ENCODE data around the gene ANO1.

ANO1 gene

DNA sequence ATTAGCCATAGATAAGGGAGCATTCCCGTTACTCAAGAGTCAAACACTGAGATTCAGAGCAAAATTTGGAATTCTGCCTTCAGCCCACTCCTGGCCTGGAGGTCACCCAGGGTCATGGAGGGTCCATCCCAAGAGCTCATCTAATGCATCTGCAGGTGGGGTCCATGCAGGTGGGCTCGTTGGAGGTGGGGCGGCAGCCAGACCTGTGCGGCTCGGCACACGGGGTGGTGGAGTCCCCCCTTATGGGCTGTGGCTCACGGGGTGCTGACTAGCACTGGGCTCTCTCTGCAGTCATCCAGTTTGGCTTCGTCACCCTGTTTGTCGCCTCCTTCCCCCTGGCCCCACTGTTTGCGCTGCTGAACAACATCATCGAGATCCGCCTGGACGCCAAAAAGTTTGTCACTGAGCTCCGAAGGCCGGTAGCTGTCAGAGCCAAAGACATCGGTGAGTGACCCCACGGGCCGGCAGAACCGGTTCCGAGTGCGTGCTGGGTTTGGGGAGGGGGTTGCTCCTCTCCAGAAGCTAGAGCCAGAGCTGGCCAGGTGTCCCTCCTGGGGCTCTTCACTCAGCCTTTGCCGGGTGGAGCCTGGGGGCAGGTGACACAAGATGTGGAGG is 92.6 kb downstream of the ANO1 start:
- TF ChIP-seq FOXP2 (optimal IDR thresholded peaks at IDR 0.05; ENCODE audit: control extremely low read depth, extremely low read length, insufficient read depth) (no peak), POLR2AphosphoS5 (IDR thresholded peaks at IDR 0.05; ENCODE audit: borderline replicate concordance, low read depth, low read length) (no peak), EZH2 (IDR thresholded peaks at IDR 0.05) (no peak)
- Histone ChIP-seq H3K9me3 (ENCODE audit: low read depth, low read length) (no peaks in the 10 kb centered on the region), H3K36me3 (ENCODE audit: insufficient read depth, low read length) (no peaks in the 10 kb centered on the region), H3K9ac (ENCODE audit: insufficient read length) (no peak overlapping the region), H3K27ac (no peak overlapping the region), H3K4me3 (no peak overlapping the region)
- no peak for DNase-seq (ENCODE audit: low read depth, low spot score)

DNA sequence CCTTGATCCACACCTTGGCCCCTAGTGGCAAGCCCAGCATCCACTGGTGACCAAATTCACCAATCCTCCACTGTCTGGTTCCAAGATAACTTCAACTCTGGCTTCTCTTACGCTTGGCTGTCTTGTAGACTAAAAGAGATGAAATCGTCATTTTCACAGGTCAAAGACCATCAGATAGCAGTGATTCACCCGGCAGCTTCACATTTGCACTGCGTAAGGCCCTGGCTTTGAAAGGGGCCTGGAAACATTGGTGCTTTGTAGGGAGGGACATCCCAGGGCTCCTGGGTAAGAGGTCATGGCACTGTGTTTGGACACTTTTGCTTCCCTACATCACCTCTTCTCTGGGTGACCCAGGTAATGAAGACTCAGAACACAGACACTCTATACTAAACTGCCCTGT is 94.9 kb downstream of the ANO1 start:
- H3K9me3 ChIP-seq (ENCODE audit: low read depth, low read length) = no peaks in the 10 kb centered on the region
- no peak overlapping the region for H3K9ac ChIP-seq (ENCODE audit: insufficient read length)
- TF ChIP-seq POLR2AphosphoS5 (IDR thresholded peaks at IDR 0.05; ENCODE audit: borderline replicate concordance, low read depth, low read length) (no peak), EZH2 (IDR thresholded peaks at IDR 0.05) (no peak), FOXP2 (optimal IDR thresholded peaks at IDR 0.05; ENCODE audit: control extremely low read depth, extremely low read length, insufficient read depth) (no peak)
- no peak for DNase-seq (ENCODE audit: low read depth, low spot score)
- no peak overlapping the region for H3K4me3 ChIP-seq
- H3K27ac ChIP-seq = no peak overlapping the region
- H3K36me3 ChIP-seq (ENCODE audit: insufficient read depth, low read length) = no peaks in the 10 kb centered on the region

DNA sequence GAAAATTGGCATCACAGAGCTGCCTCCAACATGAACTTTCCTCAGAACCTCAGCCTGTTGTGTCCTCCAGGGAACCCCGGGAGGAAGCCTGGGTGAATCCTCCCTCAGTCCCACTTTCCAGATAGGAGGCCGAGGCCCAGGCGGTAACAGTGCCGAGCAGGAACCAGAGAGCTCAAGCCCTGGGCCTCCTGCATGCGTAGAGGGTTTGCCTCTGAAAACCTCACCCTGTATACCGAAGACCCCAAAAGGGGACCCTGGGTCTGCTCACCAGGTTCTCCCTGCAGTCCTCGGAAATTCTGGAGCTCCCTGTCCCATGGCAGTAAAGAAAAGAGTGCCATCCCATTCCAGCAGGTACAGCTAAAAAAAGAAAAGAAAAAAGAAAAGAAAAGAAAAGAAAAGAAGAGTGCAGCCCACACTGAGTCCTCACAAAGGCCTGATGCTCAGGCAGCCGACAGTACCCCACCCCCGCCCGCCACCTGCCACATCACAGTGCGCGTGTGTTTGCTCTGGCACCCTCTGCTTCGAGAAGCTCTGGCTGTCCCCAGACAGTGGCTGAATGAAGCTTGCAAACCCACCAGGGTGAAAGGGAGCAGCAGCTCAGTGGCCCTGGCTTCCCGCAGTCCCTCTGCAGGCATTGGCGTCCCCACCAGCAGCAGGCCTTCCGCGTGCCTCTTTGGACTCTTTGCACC is 96.6 kb downstream of the ANO1 start:
- TF ChIP-seq EZH2 (IDR thresholded peaks at IDR 0.05) (no peak), FOXP2 (optimal IDR thresholded peaks at IDR 0.05; ENCODE audit: control extremely low read depth, extremely low read length, insufficient read depth) (no peak), POLR2AphosphoS5 (IDR thresholded peaks at IDR 0.05; ENCODE audit: borderline replicate concordance, low read depth, low read length) (no peak)
- no peak overlapping the region for H3K27ac ChIP-seq

DNA sequence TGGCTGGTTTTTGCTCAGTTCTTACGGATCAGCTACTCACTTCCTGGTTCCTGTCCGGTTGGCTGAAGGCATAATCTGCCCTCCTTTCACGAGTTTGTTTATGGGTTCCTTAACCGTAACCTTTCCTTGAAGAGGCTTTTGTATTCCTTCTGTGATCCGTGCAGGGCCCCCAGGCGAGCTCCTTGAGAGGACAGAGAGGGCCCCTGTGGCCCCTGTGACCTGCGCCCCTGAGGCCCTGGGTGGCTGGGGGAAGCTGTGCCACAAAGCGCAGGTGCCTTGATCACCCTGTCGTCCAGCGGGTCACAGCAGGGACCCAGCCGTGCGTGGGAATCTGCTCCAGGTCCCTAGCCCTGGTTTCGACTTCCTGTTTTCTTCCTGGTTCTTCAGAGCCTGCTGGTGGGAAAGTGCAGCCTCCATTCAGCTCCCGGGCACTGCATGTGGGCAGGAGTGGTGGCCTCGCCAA is 97.2 kb downstream of the ANO1 start:
- no peak overlapping the region for H3K4me3 ChIP-seq
- TF ChIP-seq POLR2AphosphoS5 (IDR thresholded peaks at IDR 0.05; ENCODE audit: borderline replicate concordance, low read depth, low read length) = no peak
- no peak for TF ChIP-seq FOXP2 (optimal IDR thresholded peaks at IDR 0.05; ENCODE audit: control extremely low read depth, extremely low read length, insufficient read depth)
- no peak for TF ChIP-seq EZH2 (IDR thresholded peaks at IDR 0.05)
- H3K36me3 ChIP-seq (ENCODE audit: insufficient read depth, low read length) = no peaks in the 10 kb centered on the region
- H3K9ac ChIP-seq (ENCODE audit: insufficient read length) = no peak overlapping the region
- no peak for DNase-seq (ENCODE audit: low read depth, low spot score)
- no peaks in the 10 kb centered on the region for H3K9me3 ChIP-seq (ENCODE audit: low read depth, low read length)
- H3K27ac ChIP-seq = no peak overlapping the region

More for the DNA sequence above, 96.6 kb downstream of the ANO1 start:
- Histone ChIP-seq H3K9ac (ENCODE audit: insufficient read length) (no peak overlapping the region), H3K9me3 (ENCODE audit: low read depth, low read length) (no peaks in the 10 kb centered on the region), H3K4me3 (no peak overlapping the region), H3K36me3 (ENCODE audit: insufficient read depth, low read length) (no peaks in the 10 kb centered on the region)
- no peak for DNase-seq (ENCODE audit: low read depth, low spot score)

DNA sequence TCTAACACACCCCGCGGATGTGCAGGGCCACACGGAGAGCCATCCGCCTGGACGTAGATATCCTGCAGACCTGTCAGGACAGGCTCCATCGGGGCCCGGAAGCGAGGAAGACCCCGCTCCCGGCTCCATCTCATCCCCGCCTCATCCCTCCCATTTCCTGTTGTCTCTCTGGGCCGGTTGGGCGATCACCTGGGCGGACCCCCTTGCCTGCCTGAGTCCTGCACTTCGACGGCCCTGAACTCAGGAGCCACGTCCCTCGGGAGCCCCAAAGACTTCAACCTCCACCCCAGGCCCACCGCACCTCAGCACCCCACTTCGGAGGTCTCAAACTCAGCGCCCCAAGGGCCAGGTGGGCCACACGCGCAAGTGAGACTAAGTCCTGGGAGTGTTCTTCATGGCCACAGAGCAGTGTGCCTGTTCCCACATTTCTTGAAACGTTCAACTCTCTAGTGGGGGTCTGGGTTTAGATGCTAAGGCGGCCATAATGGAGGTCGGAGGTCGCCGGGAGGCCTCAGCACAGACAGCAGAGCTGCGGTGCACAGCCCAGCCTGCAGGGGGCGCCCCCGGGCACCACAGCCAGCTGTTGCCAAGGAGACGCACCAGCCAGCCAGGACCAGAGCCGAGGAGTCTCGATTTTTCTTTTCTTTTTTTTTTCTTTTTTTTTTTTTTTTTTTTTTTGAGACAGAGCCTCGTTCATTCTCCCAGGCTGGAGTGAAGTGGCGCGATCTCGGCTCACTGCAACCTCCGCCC is 99.0 kb downstream of the ANO1 start:
- no peak overlapping the region for H3K27ac ChIP-seq
- no peak overlapping the region for H3K4me3 ChIP-seq
- H3K9ac ChIP-seq (ENCODE audit: insufficient read length) = no peak overlapping the region
- TF ChIP-seq EZH2 (IDR thresholded peaks at IDR 0.05) (no peak), FOXP2 (optimal IDR thresholded peaks at IDR 0.05; ENCODE audit: control extremely low read depth, extremely low read length, insufficient read depth) (no peak), POLR2AphosphoS5 (IDR thresholded peaks at IDR 0.05; ENCODE audit: borderline replicate concordance, low read depth, low read length) (no peak)
- no peak for DNase-seq (ENCODE audit: low read depth, low spot score)
- H3K9me3 ChIP-seq (ENCODE audit: low read depth, low read length) = no peaks in the 10 kb centered on the region
- no peaks in the 10 kb centered on the region for H3K36me3 ChIP-seq (ENCODE audit: insufficient read depth, low read length)

DNA sequence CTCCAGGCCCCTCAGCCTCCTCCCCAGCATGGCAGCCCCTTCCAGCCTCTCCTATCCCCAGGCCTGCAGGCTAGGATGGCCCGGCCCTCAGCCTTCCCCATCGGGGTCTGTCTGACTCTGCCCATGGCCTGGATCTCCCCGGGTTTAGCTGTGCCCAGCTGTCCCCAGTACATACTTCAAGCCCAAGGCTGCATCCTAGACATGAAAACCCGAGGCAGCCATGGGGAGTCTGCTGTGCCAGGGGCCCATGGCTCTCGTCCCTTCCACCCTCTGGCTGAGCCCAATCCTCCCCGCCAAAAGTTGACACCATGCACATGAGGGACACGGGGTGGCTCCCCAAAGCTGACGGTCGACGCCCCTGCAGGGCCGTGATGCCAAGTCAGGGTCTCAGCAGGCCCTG is 102.8 kb downstream of the ANO1 start:
- DNase-seq (ENCODE audit: low read depth, low spot score) = no peak
- Histone ChIP-seq H3K9ac (ENCODE audit: insufficient read length) (no peak overlapping the region), H3K9me3 (ENCODE audit: low read depth, low read length) (no peaks in the 10 kb centered on the region), H3K27ac (no peak overlapping the region), H3K36me3 (ENCODE audit: insufficient read depth, low read length) (no peaks in the 10 kb centered on the region), H3K4me3 (no peak overlapping the region)
- TF ChIP-seq POLR2AphosphoS5 (IDR thresholded peaks at IDR 0.05; ENCODE audit: borderline replicate concordance, low read depth, low read length) = no peak
- no peak for TF ChIP-seq FOXP2 (optimal IDR thresholded peaks at IDR 0.05; ENCODE audit: control extremely low read depth, extremely low read length, insufficient read depth)
- no peak for TF ChIP-seq EZH2 (IDR thresholded peaks at IDR 0.05)

DNA sequence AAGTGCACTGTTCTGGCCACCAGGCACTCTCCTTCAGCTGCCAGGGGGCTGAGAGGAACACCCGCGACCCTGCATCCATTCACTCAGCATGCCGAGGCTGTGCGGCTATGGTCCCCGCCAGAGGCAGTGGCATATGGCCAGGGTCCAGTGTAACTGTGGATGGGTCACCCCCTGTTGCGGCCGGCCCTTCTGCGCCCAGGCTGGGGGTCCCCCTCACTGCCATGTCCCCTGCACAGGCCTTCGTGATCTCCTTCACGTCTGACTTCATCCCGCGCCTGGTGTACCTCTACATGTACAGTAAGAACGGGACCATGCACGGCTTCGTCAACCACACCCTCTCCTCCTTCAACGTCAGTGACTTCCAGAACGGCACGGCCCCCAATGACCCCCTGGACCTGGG is 104.1 kb downstream of the ANO1 start:
- no peak for TF ChIP-seq EZH2 (IDR thresholded peaks at IDR 0.05)
- Histone ChIP-seq H3K9ac (ENCODE audit: insufficient read length) (no peak overlapping the region), H3K9me3 (ENCODE audit: low read depth, low read length) (no peaks in the 10 kb centered on the region), H3K27ac (no peak overlapping the region), H3K36me3 (ENCODE audit: insufficient read depth, low read length) (no peaks in the 10 kb centered on the region), H3K4me3 (no peak overlapping the region)
- no peak for DNase-seq (ENCODE audit: low read depth, low spot score)

DNA sequence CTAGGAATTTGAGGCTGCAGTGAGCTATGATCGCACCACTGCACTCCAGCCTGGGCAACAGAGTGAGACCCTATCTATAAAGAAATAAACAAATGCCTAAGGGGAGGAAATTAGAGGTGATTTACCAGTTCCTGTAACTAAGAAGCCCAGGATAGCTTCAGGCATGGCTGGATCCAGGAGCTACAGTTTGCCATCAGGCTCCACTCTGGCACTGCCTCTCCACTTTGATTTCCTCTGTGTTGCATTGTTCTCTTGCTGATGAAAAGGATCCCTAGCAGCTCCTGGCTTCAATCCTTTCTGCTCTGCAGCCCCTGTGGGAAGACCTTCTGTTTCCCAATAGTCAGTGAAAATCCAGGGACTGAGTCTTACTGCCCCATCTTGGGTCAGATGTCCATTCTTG is 104.9 kb downstream of the ANO1 start:
- DNase-seq (ENCODE audit: low read depth, low spot score) = no peak
- no peaks in the 10 kb centered on the region for H3K36me3 ChIP-seq (ENCODE audit: insufficient read depth, low read length)
- H3K9ac ChIP-seq (ENCODE audit: insufficient read length) = no peak overlapping the region
- H3K4me3 ChIP-seq = no peak overlapping the region
- no peaks in the 10 kb centered on the region for H3K9me3 ChIP-seq (ENCODE audit: low read depth, low read length)
- H3K27ac ChIP-seq = no peak overlapping the region
- TF ChIP-seq EZH2 (IDR thresholded peaks at IDR 0.05) = no peak
- no peak for TF ChIP-seq POLR2AphosphoS5 (IDR thresholded peaks at IDR 0.05; ENCODE audit: borderline replicate concordance, low read depth, low read length)
- no peak for TF ChIP-seq FOXP2 (optimal IDR thresholded peaks at IDR 0.05; ENCODE audit: control extremely low read depth, extremely low read length, insufficient read depth)

Measured in SK-N-MC (cell line).